ENCODE measurements around the gene RASA3. TPM values are rescaled to one million over a fixed set of nuclear protein-coding genes. Genes with fewer than 3 reads are reported as not detected.
A peak's percentile ranks its signal among the peaks of the same experiment; 100 is the strongest.
"Not testable (repeated sequence)": the region's sequence is repeated elsewhere in the genome, so short reads cannot be mapped to it uniquely, and the experiment has no call there.

The RASA3 gene
- total RNA-seq, 1 experiment from 2014 or later = 22.3 TPM

GRCh38 chr13:114179087-114179658 lies 46.8 kb upstream of the RASA3 start, which contains the start of gene CFAP97D2:
Gene CFAP97D2, plus strand, starts transcription at chr13:114179257. Its CDS starts 74 bp downstream, at chr13:114179331.
- TF ChIP-seq USF1 (CRISPR knock-in tag; IDR thresholded peaks at IDR 0.05) = peak; percentile 81
- no peak for TF ChIP-seq IRF2 (CRISPR knock-in tag; IDR thresholded peaks at IDR 0.05; ENCODE audit: borderline replicate concordance, low read depth)
- peak; percentile 86 for TF ChIP-seq USF2 (CRISPR knock-in tag; IDR thresholded peaks at IDR 0.05)
- H3K27me3 Mint-ChIP-seq (ENCODE audit: low read depth) = no peaks in the 10 kb centered on the region; the same call in 1 of the 2 replicates
- no peak within 1 kb of the TSS for H3K4me3 Mint-ChIP-seq
- peak; percentile 60 for ATAC-seq
- ChIA-PET CTCF (interaction anchor here (0.8 kb wide), 1 partner anchor 17 kb away, joined by 3 read pairs; no protein-coding TSS in a partner anchor), POLR2A (no interaction called here)
- H3K9me3 Mint-ChIP-seq = no peaks in the 10 kb centered on the region
- H3K4me1 Mint-ChIP-seq = peaks cover 5% of the 10 kb centered on the region
- no peak for DNase-seq (ENCODE audit: low spot score)
- H3K36me3 Mint-ChIP-seq = no peaks in the 10 kb centered on the region
- no peak within 1 kb of the TSS for H3K27ac Mint-ChIP-seq

GRCh38 chr13:114177245-114178010 lies 45.0 kb upstream of the RASA3 start:
- H3K4me3 Mint-ChIP-seq = no peak overlapping the region
- peaks cover 5% of the 10 kb centered on the region for H3K4me1 Mint-ChIP-seq
- H3K27ac Mint-ChIP-seq = no peak overlapping the region
- H3K9me3 Mint-ChIP-seq = peaks cover 14% of the 10 kb centered on the region
- DNase-seq (ENCODE audit: low spot score) = no peak
- TF ChIP-seq USF2 (CRISPR knock-in tag; IDR thresholded peaks at IDR 0.05) (no peak), FOXK1 (CRISPR knock-in tag; IDR thresholded peaks at IDR 0.05) (no peak), PREB (CRISPR knock-in tag; IDR thresholded peaks at IDR 0.05; ENCODE audit: borderline replicate concordance) (no peak), ZNF263 (CRISPR knock-in tag; IDR thresholded peaks at IDR 0.05; ENCODE audit: low read depth) (no peak)
- ChIA-PET POLR2A (no interaction called here), CTCF (no interaction called here)
- H3K27me3 Mint-ChIP-seq (ENCODE audit: low read depth) = no peaks in the 10 kb centered on the region; the same call in 1 of the 2 replicates
- 0 out of 2 replicates have a peak, but pooled peaks cover 4% of the 10 kb centered on the region for H3K36me3 Mint-ChIP-seq
- ATAC-seq = 0 out of 2 replicates have a peak, but pooled peaks have one; percentile 24

- H3K4me3 Mint-ChIP-seq; CTCF ChIA-PET; H3K36me3 Mint-ChIP-seq; ATAC-seq; POLR2A ChIA-PET; H3K27ac Mint-ChIP-seq; H3K4me1 Mint-ChIP-seq; DNase-seq (ENCODE audit: low spot score); H3K27me3 Mint-ChIP-seq (ENCODE audit: low read depth): not testable (repeated sequence)
- peaks cover 21% of the 10 kb centered on the region for H3K9me3 Mint-ChIP-seq
Measured at GRCh38 chr13:114176359-114176902, 44.0 kb upstream of the RASA3 start.

- TF ChIP-seq PRRX2 (CRISPR knock-in tag; IDR thresholded peaks at IDR 0.05) = no peak
- no peak for TF ChIP-seq KAT7 (CRISPR knock-in tag; IDR thresholded peaks at IDR 0.05; ENCODE audit: borderline replicate concordance)
- no peak for TF ChIP-seq ZNF138 (CRISPR knock-in tag; conservative IDR thresholded peaks at IDR 0.05)
- no peak for TF ChIP-seq TEAD4 (CRISPR knock-in tag; IDR thresholded peaks at IDR 0.05)
- H3K4me3 Mint-ChIP-seq = no peak overlapping the region
- DNase-seq (ENCODE audit: low spot score) (no peak), ATAC-seq (no peak)
- H3K9me3 Mint-ChIP-seq = peaks cover 27% of the 10 kb centered on the region
- no peak overlapping the region for H3K27ac Mint-ChIP-seq
- 0 out of 2 replicates have a peak, but pooled peaks cover 4% of the 10 kb centered on the region for H3K36me3 Mint-ChIP-seq
- no peaks in the 10 kb centered on the region for H3K27me3 Mint-ChIP-seq (ENCODE audit: low read depth)
- CTCF ChIA-PET = no interaction called here
- POLR2A ChIA-PET = no interaction called here
- peaks cover 5% of the 10 kb centered on the region for H3K4me1 Mint-ChIP-seq
Measured at GRCh38 chr13:114174529-114174961, 42.1 kb upstream of the RASA3 start.
